ENCODE data around the gene KDM4E. TPM values are rescaled to one million over a fixed set of nuclear protein-coding genes. Genes with fewer than 3 reads are reported as not detected.

KDM4E gene
- total RNA-seq, 1 donor from 2014 or later, result 0.41 TPM

DNA sequence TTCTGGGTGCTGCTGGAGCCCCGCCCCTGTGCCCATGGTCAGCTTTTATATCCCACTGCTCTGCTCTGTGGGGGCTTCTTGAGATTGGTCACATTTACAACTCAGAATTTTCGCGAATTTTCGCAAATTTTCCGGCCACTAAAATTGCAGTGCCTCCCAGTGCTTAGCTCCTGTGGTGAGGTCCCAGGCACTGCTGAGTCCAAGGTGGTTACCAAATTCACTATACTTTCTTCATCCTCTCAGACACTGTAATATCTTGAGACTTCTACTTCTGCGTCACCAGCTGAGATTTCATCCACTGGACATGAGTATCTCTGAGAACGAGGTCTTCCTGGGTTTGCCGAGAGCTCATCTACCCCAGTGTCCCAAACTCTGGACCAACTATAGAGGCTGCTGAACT lies 32.9 kb downstream of the KDM4E start:
- no peaks in the 10 kb centered on the region for H3K9me3 ChIP-seq (ENCODE audit: insufficient read depth, low read depth, low read length)
- no peak overlapping the region for H3K4me2 ChIP-seq (ENCODE audit: low read length)
- no peaks in the 10 kb centered on the region for H4K20me1 ChIP-seq (ENCODE audit: insufficient read depth, low read length)
- no peaks in the 10 kb centered on the region for H3K36me3 ChIP-seq (ENCODE audit: insufficient read depth, low read length)
- no peaks in the 10 kb centered on the region for H3K79me2 ChIP-seq (ENCODE audit: insufficient read depth, low read length)
- no peak overlapping the region for H3K4me3 ChIP-seq (ENCODE audit: insufficient read depth, low read depth, low read length)
- Mint-ChIP-seq H3K4me3 (ENCODE audit: unreplicated experiment) (no peak overlapping the region), H3K4me1 (ENCODE audit: low read depth, unreplicated experiment) (peaks cover 4% of the 10 kb centered on the region), H3K9me3 (ENCODE audit: unreplicated experiment) (no peaks in the 10 kb centered on the region), H3K27ac (ENCODE audit: unreplicated experiment) (peak overlapping the region; percentile 30), H3K36me3 (ENCODE audit: low read depth, unreplicated experiment) (no peaks in the 10 kb centered on the region), H3K27me3 (ENCODE audit: low read depth, unreplicated experiment) (peaks cover 12% of the 10 kb centered on the region)
- H3K27ac ChIP-seq (ENCODE audit: low read depth, low read length), result no peak overlapping the region
- no peak for TF ChIP-seq EZH2 (IDR thresholded peaks at IDR 0.05; ENCODE audit: insufficient read depth, low read length)
- TF ChIP-seq, protein P1, sequence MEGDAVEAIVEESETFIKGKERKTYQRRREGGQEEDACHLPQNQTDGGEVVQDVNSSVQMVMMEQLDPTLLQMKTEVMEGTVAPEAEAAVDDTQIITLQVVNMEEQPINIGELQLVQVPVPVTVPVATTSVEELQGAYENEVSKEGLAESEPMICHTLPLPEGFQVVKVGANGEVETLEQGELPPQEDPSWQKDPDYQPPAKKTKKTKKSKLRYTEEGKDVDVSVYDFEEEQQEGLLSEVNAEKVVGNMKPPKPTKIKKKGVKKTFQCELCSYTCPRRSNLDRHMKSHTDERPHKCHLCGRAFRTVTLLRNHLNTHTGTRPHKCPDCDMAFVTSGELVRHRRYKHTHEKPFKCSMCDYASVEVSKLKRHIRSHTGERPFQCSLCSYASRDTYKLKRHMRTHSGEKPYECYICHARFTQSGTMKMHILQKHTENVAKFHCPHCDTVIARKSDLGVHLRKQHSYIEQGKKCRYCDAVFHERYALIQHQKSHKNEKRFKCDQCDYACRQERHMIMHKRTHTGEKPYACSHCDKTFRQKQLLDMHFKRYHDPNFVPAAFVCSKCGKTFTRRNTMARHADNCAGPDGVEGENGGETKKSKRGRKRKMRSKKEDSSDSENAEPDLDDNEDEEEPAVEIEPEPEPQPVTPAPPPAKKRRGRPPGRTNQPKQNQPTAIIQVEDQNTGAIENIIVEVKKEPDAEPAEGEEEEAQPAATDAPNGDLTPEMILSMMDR (IDR thresholded peaks at IDR 0.05; ENCODE audit: insufficient read depth, low read depth, low read length), result no peak
- FAIRE-seq (no peak), DNase-seq (ENCODE audit: low read depth) (no peak)
- H3K27me3 ChIP-seq (ENCODE audit: insufficient read depth, low read length), result peaks cover 9% of the 10 kb centered on the region
- no peak overlapping the region for H3K9ac ChIP-seq (ENCODE audit: low read length)
- H2AFZ ChIP-seq (ENCODE audit: low read depth, low read length), result no peak overlapping the region
- H3K4me1 ChIP-seq (ENCODE audit: insufficient read depth, low read length), result no peaks in the 10 kb centered on the region

DNA sequence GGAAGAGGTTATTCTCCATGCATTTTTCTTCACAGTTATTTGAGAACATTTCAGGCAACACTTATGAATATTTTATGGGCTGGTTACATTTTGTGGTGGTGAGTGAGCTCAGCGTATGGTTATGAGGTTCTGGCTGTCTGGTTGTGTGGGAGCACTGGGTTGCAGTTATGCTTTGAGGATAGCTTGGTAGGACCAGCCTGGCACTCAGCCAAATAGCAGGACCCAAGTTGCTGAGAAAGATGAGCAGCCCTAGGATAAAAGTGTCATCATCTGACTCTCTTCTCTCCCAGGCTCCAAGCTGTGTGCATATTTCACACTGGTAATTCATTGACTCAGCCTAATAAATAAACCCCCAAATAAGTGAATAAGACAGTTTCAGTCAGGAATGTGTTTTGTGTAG lies 33.6 kb downstream of the KDM4E start:
- Histone ChIP-seq H3K9ac (ENCODE audit: low read length) (no peak overlapping the region), H3K79me2 (ENCODE audit: insufficient read depth, low read length) (no peaks in the 10 kb centered on the region), H3K27me3 (ENCODE audit: insufficient read depth, low read length) (peaks cover 9% of the 10 kb centered on the region), H3K27ac (ENCODE audit: low read depth, low read length) (no peak overlapping the region), H3K4me3 (ENCODE audit: insufficient read depth, low read depth, low read length) (no peak overlapping the region), H3K4me2 (ENCODE audit: low read length) (no peak overlapping the region), H4K20me1 (ENCODE audit: insufficient read depth, low read length) (no peaks in the 10 kb centered on the region), H2AFZ (ENCODE audit: low read depth, low read length) (no peak overlapping the region), H3K4me1 (ENCODE audit: insufficient read depth, low read length) (no peaks in the 10 kb centered on the region), H3K9me3 (ENCODE audit: insufficient read depth, low read depth, low read length) (no peaks in the 10 kb centered on the region), H3K36me3 (ENCODE audit: insufficient read depth, low read length) (no peaks in the 10 kb centered on the region)
- H3K36me3 Mint-ChIP-seq (ENCODE audit: low read depth, unreplicated experiment), result no peaks in the 10 kb centered on the region
- peaks cover 4% of the 10 kb centered on the region for H3K4me1 Mint-ChIP-seq (ENCODE audit: low read depth, unreplicated experiment)
- no peak for DNase-seq (ENCODE audit: low read depth)
- TF ChIP-seq, protein P1 (IDR thresholded peaks at IDR 0.05; ENCODE audit: insufficient read depth, low read depth, low read length), result no peak
- no peak for TF ChIP-seq EZH2 (IDR thresholded peaks at IDR 0.05; ENCODE audit: insufficient read depth, low read length)
- no peak for FAIRE-seq
- no peaks in the 10 kb centered on the region for H3K9me3 Mint-ChIP-seq (ENCODE audit: unreplicated experiment)
- H3K27me3 Mint-ChIP-seq (ENCODE audit: low read depth, unreplicated experiment), result peaks cover 11% of the 10 kb centered on the region
- peak overlapping the region; percentile 17 for H3K4me3 Mint-ChIP-seq (ENCODE audit: unreplicated experiment)
- peak overlapping the region; percentile 67 for H3K27ac Mint-ChIP-seq (ENCODE audit: unreplicated experiment)

DNA sequence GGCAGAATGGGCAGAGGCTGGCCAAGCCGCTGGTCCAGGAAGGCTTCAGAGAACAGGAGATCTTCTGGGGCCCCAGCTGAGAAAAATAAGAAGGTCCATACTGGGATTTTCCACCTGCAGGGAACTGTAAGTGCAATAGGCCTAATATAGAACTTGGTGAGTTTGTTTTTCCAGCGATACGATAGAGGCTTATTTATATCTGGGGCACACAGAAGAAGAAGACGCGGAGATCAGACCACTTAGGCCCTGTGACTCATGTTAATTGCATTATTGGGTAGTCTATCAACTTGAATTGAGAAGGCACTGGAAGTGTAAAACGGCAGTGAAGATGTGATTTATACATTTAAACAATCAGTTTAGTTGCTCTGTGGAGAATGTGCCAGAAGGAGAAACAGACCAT lies 34.0 kb downstream of the KDM4E start:
- Mint-ChIP-seq H3K27ac (ENCODE audit: unreplicated experiment) (peak overlapping the region; percentile 67), H3K36me3 (ENCODE audit: low read depth, unreplicated experiment) (no peaks in the 10 kb centered on the region), H3K4me3 (ENCODE audit: unreplicated experiment) (peak overlapping the region; percentile 17), H3K27me3 (ENCODE audit: low read depth, unreplicated experiment) (peaks cover 9% of the 10 kb centered on the region), H3K9me3 (ENCODE audit: unreplicated experiment) (no peaks in the 10 kb centered on the region), H3K4me1 (ENCODE audit: low read depth, unreplicated experiment) (peaks cover 4% of the 10 kb centered on the region)
- DNase-seq (ENCODE audit: low read depth), result no peak
- TF ChIP-seq, protein P1 (IDR thresholded peaks at IDR 0.05; ENCODE audit: insufficient read depth, low read depth, low read length), result no peak
- no peak for TF ChIP-seq EZH2 (IDR thresholded peaks at IDR 0.05; ENCODE audit: insufficient read depth, low read length)
- Histone ChIP-seq H3K36me3 (ENCODE audit: insufficient read depth, low read length) (no peaks in the 10 kb centered on the region), H3K27me3 (ENCODE audit: insufficient read depth, low read length) (peaks cover 9% of the 10 kb centered on the region), H4K20me1 (ENCODE audit: insufficient read depth, low read length) (no peaks in the 10 kb centered on the region), H3K4me2 (ENCODE audit: low read length) (no peak overlapping the region), H3K4me1 (ENCODE audit: insufficient read depth, low read length) (no peaks in the 10 kb centered on the region), H3K79me2 (ENCODE audit: insufficient read depth, low read length) (no peaks in the 10 kb centered on the region), H3K9me3 (ENCODE audit: insufficient read depth, low read depth, low read length) (no peaks in the 10 kb centered on the region), H3K9ac (ENCODE audit: low read length) (no peak overlapping the region), H3K27ac (ENCODE audit: low read depth, low read length) (no peak overlapping the region), H3K4me3 (ENCODE audit: insufficient read depth, low read depth, low read length) (no peak overlapping the region), H2AFZ (ENCODE audit: low read depth, low read length) (no peak overlapping the region)
- no peak for FAIRE-seq

Data from astrocyte (in vitro differentiated cells and primary cell).